Lower leg skin (tissue), 4 donors: Measurements from ENCODE around the gene NFIB. TPM values are rescaled to one million over a fixed set of nuclear protein-coding genes. Genes with fewer than 3 reads are reported as not detected.

Experiments
- DNase-seq, 2 donors: peaks; one replicate each; pipeline ENCODE4 v3.0.0-alpha.2; 2019; ENCODE audit warnings: low spot score in 2 of 2
- H3K4me3 ChIP-seq: fragments of 200-600 bp; sonication (generic); 2 replicates; pipeline ENCODE4 v1.5.1; 2017; ENCODE audit warnings: mild to moderate bottlenecking, low read depth; ENCODE audit not compliant: poor library complexity, severe bottlenecking
- POLR2A ChIP-seq, 2 donors: fragments of 450-650 bp; IDR thresholded peaks; one replicate each; pipeline ENCODE4 v1.6.1; 2016 to 2017; ENCODE audit warnings: antibody characterized with exemption in 2 of 2, mild to moderate bottlenecking in 1 of 2, moderate library complexity in 1 of 2
- WGBS, 2 donors: methylation state at CpG; one replicate each; pipeline ENCODE4 v1.1.5; 2018; 5-methylcytosine and 5-hydroxymethylcytosine counted together
- intact Hi-C: fragments of 100-400 bp; cut with DNase I; formaldehyde crosslinking; loops from one replicate; pipeline ENCODE4 v1.15.0; 2023; ENCODE audit warnings: low total_unique reads
- total RNA-seq, 4 donors: library from RNA; depleted of rRNA; stranded (reverse); fragments of >200 nt; gene quantifications; one replicate each; pipeline ENCODE4 v1.1.0, GENCODE V29; 2016
- TF ChIP-seq, protein P1 (sequence below), 3 donors: fragments of 450-650 bp; IDR thresholded peaks; one replicate each; pipeline ENCODE4 v1.5.1; 2016; ENCODE audit warnings: antibody characterized with exemption in 3 of 3, mild to moderate bottlenecking in 3 of 3, moderate library complexity in 2 of 3

The NFIB gene
- total RNA-seq, 4 donors from 2014 or later: 68.2 to 145 (median 78.6) TPM

- TF ChIP-seq POLR2A (IDR thresholded peaks at IDR 0.05): no peak
- intact Hi-C loops: no loop called here
- DNase-seq: no peak
- H3K4me3 ChIP-seq: no peak overlapping the region
- WGBS, 2 donors: 96 to 97% methylated on average over 7 of the region's 7 CpGs
These were observed 226.4 kb downstream of the NFIB start for GRCh38 chr9:14087576-14087975.

DNA sequence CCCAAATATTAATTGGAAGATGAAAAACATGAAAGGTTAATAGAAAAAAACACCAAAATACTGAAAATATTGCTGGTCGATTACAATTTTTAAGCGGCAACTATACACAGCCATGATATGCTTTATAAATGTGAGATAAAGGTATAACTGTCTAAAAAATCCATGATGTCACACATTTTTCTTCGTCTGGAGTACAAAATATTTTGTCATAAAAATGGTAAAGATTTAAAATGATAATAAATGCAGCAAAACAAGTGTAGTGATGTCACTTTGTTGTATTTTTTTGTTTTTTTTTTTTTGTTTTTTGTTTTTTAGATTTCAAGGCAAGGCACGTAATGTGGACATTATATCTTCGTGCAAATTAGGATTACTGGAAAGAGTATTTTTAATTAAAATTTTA lies 227.4 kb downstream of the NFIB start:
- TF ChIP-seq, protein P1, sequence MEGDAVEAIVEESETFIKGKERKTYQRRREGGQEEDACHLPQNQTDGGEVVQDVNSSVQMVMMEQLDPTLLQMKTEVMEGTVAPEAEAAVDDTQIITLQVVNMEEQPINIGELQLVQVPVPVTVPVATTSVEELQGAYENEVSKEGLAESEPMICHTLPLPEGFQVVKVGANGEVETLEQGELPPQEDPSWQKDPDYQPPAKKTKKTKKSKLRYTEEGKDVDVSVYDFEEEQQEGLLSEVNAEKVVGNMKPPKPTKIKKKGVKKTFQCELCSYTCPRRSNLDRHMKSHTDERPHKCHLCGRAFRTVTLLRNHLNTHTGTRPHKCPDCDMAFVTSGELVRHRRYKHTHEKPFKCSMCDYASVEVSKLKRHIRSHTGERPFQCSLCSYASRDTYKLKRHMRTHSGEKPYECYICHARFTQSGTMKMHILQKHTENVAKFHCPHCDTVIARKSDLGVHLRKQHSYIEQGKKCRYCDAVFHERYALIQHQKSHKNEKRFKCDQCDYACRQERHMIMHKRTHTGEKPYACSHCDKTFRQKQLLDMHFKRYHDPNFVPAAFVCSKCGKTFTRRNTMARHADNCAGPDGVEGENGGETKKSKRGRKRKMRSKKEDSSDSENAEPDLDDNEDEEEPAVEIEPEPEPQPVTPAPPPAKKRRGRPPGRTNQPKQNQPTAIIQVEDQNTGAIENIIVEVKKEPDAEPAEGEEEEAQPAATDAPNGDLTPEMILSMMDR (IDR thresholded peaks at IDR 0.05): no peak
- TF ChIP-seq POLR2A (IDR thresholded peaks at IDR 0.05): no peak
- intact Hi-C loops: no loop called here
- H3K4me3 ChIP-seq: no peak overlapping the region
- WGBS, 2 donors: 93 to 94% methylated on average over 5 of the region's 5 CpGs
- DNase-seq: no peak

DNA sequence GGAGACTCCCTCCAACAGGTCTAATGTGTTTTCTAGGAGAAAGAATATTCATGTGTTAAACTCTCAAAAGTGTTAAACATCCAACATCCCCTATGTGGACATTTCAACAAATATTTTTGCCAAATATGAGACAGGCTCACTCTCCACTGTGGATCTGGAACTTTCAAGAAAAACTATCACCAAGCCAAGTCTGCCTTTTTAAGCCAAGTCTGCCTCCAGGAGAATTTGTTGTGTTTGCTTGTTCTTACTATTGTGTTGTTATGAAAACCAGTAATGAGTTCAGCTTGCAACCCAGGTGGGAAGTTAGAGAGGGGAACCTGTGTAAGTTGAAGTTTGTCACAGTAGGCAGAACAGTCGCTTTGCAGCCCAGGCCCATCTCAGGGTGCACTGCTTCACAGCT lies 228.1 kb downstream of the NFIB start:
- no peak for TF ChIP-seq POLR2A (IDR thresholded peaks at IDR 0.05)
- TF ChIP-seq, protein P1 (IDR thresholded peaks at IDR 0.05): no peak
- 93% methylated on average over 1 of the region's 1 CpG for WGBS, 2 donors
- intact Hi-C loops: no loop called here
- DNase-seq: no peak
- no peak overlapping the region for H3K4me3 ChIP-seq

- H3K4me3 ChIP-seq: no peak overlapping the region
- 91 to 99% methylated on average over 3 of the region's 3 CpGs for WGBS, 2 donors
- intact Hi-C loops: no loop called here
- no peak for TF ChIP-seq POLR2A (IDR thresholded peaks at IDR 0.05)
- TF ChIP-seq, protein P1 (IDR thresholded peaks at IDR 0.05): no peak
- DNase-seq: no peak
These were observed 229.1 kb downstream of the NFIB start for GRCh38 chr9:14084867-14085266.

DNA sequence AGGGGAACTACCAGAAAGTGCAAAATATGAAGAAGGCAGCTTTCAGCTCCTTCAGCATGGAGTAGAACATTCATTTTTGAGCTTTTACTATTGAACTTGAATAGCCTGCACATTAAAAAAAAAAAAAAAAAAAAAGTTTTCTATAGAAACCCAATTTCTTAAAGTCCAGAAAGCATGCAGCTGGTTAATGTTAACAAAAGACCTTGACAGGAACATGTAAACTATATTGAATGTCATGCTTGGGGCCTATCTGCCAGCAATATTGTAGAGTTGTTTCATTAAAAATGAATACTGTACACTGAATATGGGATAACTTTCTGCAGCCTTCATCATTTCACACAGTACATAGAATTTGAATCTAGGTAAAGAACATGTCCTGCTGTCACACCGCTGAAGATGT lies 230.6 kb downstream of the NFIB start:
- DNase-seq: no peak
- intact Hi-C loops: no loop called here
- WGBS, 2 donors: 88 to 93% methylated on average over 1 of the region's 1 CpG
- TF ChIP-seq, protein P1 (IDR thresholded peaks at IDR 0.05): no peak
- no peak overlapping the region for H3K4me3 ChIP-seq

- intact Hi-C loops: no loop called here
- TF ChIP-seq, protein P1 (IDR thresholded peaks at IDR 0.05): no peak
- no peak for TF ChIP-seq POLR2A (IDR thresholded peaks at IDR 0.05)
- DNase-seq: no peak
- 85 to 88% methylated on average over 3 of the region's 3 CpGs for WGBS, 2 donors
- no peak overlapping the region for H3K4me3 ChIP-seq
These were observed 231.2 kb downstream of the NFIB start for GRCh38 chr9:14082732-14083131.
